Cardiac muscle cell (in vitro differentiated cells and primary cell): ENCODE measurements around the gene NELFE. TPM values are rescaled to one million over a fixed set of nuclear protein-coding genes. Genes with fewer than 3 reads are reported as not detected.

Experiments used
- DNase-seq, 2 donors: peaks; one replicate each; pipeline versions ENCODE4 v3.0.0 to v3.0.0-alpha.2; 2010 to 2017; ENCODE audit warnings: low read depth in 1 of 2, low spot score in 1 of 2
- H3K27ac ChIP-seq: fragments of 200-600 bp; sonication (generic); 2 replicates; pipeline ENCODE4 v1.5.1; 2016
- H3K27me3 ChIP-seq: fragments of 200-600 bp; sonication (generic); 2 replicates; pipeline ENCODE4 v1.6.0; 2016; ENCODE audit warnings: control low read depth
- H3K36me3 ChIP-seq: fragments of 200-600 bp; sonication (generic); 2 replicates; pipeline ENCODE4 v1.5.1; 2016; ENCODE audit warnings: control low read depth
- H3K4me1 ChIP-seq: fragments of 200-600 bp; sonication (generic); 2 replicates; pipeline ENCODE4 v1.8.1; 2017; ENCODE audit warnings: low read depth, mild to moderate bottlenecking, mixed run types
- H3K4me3 ChIP-seq: fragments of 200-600 bp; sonication (generic); 2 replicates; pipeline ENCODE4 v1.5.1; 2016; ENCODE audit warnings: mild to moderate bottlenecking
- H3K9me3 ChIP-seq: fragments of 200-600 bp; sonication (generic); 2 replicates; pipeline ENCODE4 v1.5.1; 2017; ENCODE audit warnings: low read depth, mild to moderate bottlenecking, control low read depth
- CTCF ChIP-seq: IDR thresholded peaks from 2 replicates; pipeline ENCODE4 v1.5.1; 2012; ENCODE audit warnings: low read depth, mild to moderate bottlenecking, low read length
- polyA plus RNA-seq: library from polyadenylated mRNA; unstranded; fragments of >200 nt; fragmentation: Nextera tagmentation; extraction: Ambion mirVana; gene quantifications from 2 replicates; pipeline ENCODE4 v1.2.1, GENCODE V29; 2016
- total RNA-seq: library from RNA; depleted of rRNA; stranded (reverse); fragments of >200 nt; gene quantifications from 2 replicates; pipeline ENCODE4 v1.2.3, GENCODE V29; 2016

The NELFE gene
- total and polyA plus RNA-seq, 2 experiments from 2014 or later: 146 to 186 TPM

- Histone ChIP-seq H3K4me1 (peaks cover 5% of the 10 kb centered on the region), H3K27me3 (no peaks in the 10 kb centered on the region), H3K36me3 (peaks cover 13% of the 10 kb centered on the region), H3K9me3 (no peaks in the 10 kb centered on the region), H3K4me3 (no peak overlapping the region), H3K27ac (peak overlapping the region; percentile 34)
- DNase-seq: peak in 1 of 2 donors; percentile 52
- TF ChIP-seq CTCF: no peak
These were observed 11.2 kb upstream of the NELFE start for GRCh38 chr6:31969712-31970603.

DNA sequence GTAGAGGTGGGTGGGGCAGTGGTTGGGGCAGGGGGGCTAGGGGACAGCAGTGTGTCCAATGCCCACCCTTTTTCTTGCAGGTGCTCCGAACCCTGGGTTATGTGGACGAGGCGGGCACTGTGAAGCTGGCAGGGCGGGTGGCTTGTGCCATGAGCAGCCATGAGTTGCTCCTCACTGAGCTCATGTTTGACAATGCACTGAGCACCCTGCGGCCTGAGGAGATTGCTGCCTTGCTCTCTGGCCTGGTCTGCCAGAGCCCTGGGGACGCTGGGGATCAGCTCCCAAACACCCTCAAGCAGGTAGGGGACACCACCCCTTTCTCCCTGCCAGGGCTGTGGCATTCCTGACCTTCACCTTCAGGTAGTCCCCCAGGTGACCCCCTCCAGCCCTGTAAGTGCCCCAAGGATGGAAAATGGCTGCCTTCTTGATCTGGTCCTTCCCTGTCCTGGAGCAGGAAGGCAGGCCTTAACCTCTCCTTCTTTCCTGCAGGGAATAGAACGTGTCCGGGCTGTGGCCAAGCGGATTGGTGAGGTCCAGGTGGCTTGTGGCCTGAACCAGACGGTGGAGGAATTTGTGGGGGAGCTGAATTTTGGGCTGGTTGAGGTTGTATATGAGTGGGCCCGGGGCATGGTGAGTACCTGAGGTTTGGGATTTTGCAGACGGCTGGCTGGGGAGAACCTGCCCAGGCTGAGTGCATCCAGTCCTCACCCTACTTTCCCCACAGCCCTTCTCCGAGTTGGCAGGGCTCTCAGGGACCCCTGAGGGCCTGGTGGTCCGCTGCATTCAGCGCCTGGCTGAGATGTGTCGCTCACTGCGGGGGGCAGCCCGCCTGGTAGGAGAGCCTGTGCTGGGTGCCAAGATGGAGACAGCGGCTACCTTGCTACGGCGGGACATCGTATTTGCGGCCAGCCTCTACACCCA is 10.3 kb upstream of the NELFE start:
- Histone ChIP-seq H3K9me3 (no peaks in the 10 kb centered on the region), H3K4me3 (no peak overlapping the region), H3K4me1 (peaks cover 5% of the 10 kb centered on the region), H3K27me3 (no peaks in the 10 kb centered on the region), H3K27ac (no peak overlapping the region), H3K36me3 (peaks cover 19% of the 10 kb centered on the region)
- no peak for DNase-seq
- no peak for TF ChIP-seq CTCF

DNA sequence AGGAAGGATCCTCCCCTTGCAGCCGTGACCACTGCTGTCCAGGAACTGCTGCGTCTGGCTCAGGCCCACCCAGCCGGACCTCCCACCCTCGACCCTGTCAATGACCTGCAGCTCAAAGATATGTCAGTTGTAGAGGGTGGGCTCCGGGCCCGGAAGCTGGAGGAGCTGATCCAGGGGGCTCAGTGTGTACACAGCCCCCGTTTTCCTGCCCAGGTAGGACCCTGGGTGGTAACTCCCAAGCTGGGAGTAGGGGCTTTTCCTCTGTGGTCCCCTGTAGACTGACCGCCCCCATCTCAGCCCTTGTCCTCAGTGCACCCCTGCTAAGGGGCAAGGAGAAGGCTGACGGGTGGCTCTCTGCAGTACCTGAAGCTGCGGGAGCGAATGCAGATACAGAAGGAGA is 9.6 kb upstream of the NELFE start:
- Histone ChIP-seq H3K4me1 (peaks cover 5% of the 10 kb centered on the region), H3K9me3 (no peaks in the 10 kb centered on the region), H3K4me3 (no peak overlapping the region), H3K27ac (no peak overlapping the region), H3K36me3 (peaks cover 20% of the 10 kb centered on the region), H3K27me3 (no peaks in the 10 kb centered on the region)
- no peak for TF ChIP-seq CTCF
- DNase-seq: no peak

GRCh38 chr6:31967926-31968320 is 9.2 kb upstream of the NELFE start:
- Histone ChIP-seq H3K4me1 (peaks cover under 1% of the 10 kb centered on the region), H3K27ac (no peak overlapping the region), H3K4me3 (no peak overlapping the region), H3K9me3 (no peaks in the 10 kb centered on the region), H3K27me3 (no peaks in the 10 kb centered on the region), H3K36me3 (peaks cover 20% of the 10 kb centered on the region)
- no peak for TF ChIP-seq CTCF
- no peak for DNase-seq

- Histone ChIP-seq H3K9me3 (no peaks in the 10 kb centered on the region), H3K4me3 (no peak overlapping the region), H3K4me1 (no peaks in the 10 kb centered on the region), H3K27ac (no peak overlapping the region), H3K36me3 (peaks cover 20% of the 10 kb centered on the region), H3K27me3 (no peaks in the 10 kb centered on the region)
- DNase-seq: no peak
- TF ChIP-seq CTCF: no peak
These were observed 8.5 kb upstream of the NELFE start for GRCh38 chr6:31966997-31967925.
